Hepatocyte (in vitro differentiated cells): Measurements from ENCODE around the gene NPC1.

Source experiments
- EZH2 ChIP-seq: fragments of 200-600 bp; sonication (generic); IDR thresholded peaks from 2 replicates; pipeline ENCODE4 v1.6.1; 2016; ENCODE audit warnings: antibody characterized with exemption, mild to moderate bottlenecking, borderline replicate concordance
- TF ChIP-seq, protein P1 (sequence below): fragments of 200-600 bp; sonication (generic); IDR thresholded peaks from 2 replicates; pipeline ENCODE4 v1.5.1; 2016; ENCODE audit warnings: antibody characterized with exemption, mild to moderate bottlenecking; ENCODE audit not compliant: poor library complexity

DNA sequence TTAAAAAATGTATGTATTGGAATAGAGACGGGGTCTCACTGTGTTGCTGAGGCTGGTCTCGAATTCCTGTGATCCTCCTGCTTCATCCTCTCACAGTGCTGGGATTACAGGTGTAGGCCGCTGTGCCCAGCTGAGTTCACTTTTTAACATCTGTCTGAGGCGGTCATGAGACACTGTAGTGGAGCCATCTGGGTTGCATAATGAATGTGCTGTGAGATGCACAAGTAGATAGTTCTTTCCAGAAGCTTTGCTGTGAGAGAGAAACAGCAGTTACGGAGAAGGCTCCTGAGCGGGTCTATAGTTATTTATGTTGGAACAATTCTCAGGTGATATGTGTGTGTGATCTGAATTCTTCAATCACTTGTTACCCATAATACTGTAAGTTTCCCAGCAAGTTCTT is 79.9 kb downstream of the NPC1 start:
- TF ChIP-seq, protein P1, sequence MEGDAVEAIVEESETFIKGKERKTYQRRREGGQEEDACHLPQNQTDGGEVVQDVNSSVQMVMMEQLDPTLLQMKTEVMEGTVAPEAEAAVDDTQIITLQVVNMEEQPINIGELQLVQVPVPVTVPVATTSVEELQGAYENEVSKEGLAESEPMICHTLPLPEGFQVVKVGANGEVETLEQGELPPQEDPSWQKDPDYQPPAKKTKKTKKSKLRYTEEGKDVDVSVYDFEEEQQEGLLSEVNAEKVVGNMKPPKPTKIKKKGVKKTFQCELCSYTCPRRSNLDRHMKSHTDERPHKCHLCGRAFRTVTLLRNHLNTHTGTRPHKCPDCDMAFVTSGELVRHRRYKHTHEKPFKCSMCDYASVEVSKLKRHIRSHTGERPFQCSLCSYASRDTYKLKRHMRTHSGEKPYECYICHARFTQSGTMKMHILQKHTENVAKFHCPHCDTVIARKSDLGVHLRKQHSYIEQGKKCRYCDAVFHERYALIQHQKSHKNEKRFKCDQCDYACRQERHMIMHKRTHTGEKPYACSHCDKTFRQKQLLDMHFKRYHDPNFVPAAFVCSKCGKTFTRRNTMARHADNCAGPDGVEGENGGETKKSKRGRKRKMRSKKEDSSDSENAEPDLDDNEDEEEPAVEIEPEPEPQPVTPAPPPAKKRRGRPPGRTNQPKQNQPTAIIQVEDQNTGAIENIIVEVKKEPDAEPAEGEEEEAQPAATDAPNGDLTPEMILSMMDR: no peak
- no peak for TF ChIP-seq EZH2
